OCI-LY1 (cell line): ENCODE measurements around the gene CPNE1.

ENCODE experiments used
- H2AFZ ChIP-seq: fragments of 200-600 bp; sonication (generic), shearing (Covaris generic); 2 replicates; pipeline ENCODE4 v1.6.0; 2014; ENCODE audit warnings: antibody characterized with exemption, mild to moderate bottlenecking, low read length
- H3F3A ChIP-seq: fragments of 200-600 bp; sonication (generic), shearing (Covaris generic); 2 replicates; pipeline ENCODE4 v1.6.0; 2014; ENCODE audit warnings: mild to moderate bottlenecking, antibody characterized with exemption, low read length, moderate library complexity; ENCODE audit not compliant: insufficient read depth
- H3K27ac ChIP-seq: fragments of 200-600 bp; sonication (generic); 2 replicates; pipeline ENCODE4 v1.5.1; 2014; ENCODE audit warnings: low read length, mixed run types, mild to moderate bottlenecking, low read depth; ENCODE audit not compliant: poor library complexity, severe bottlenecking
- H3K27me3 ChIP-seq: fragments of 200-600 bp; sonication (generic); 2 replicates; pipeline ENCODE4 v1.6.0; 2014; ENCODE audit warnings: antibody characterized with exemption, mild to moderate bottlenecking, low read length, moderate library complexity; ENCODE audit not compliant: insufficient read depth
- H3K36me3 ChIP-seq: fragments of 200-600 bp; sonication (generic); 2 replicates; pipeline ENCODE4 v1.6.1; 2014; ENCODE audit warnings: mild to moderate bottlenecking, antibody characterized with exemption, low read length, moderate library complexity, mixed read lengths; ENCODE audit not compliant: insufficient read depth
- H3K4me1 ChIP-seq: fragments of 200-600 bp; sonication (generic); 2 replicates; pipeline ENCODE4 v1.5.1; 2014; ENCODE audit warnings: mild to moderate bottlenecking, low read length, moderate library complexity; ENCODE audit not compliant: insufficient read depth, severe bottlenecking
- H3K4me2 ChIP-seq: fragments of 200-600 bp; sonication (generic), shearing (Covaris generic); 2 replicates; pipeline ENCODE4 v1.6.1; 2014; ENCODE audit warnings: low read length
- H3K4me3 ChIP-seq: fragments of 200-600 bp; sonication (generic); 2 replicates; pipeline ENCODE4 v1.5.1; 2014; ENCODE audit warnings: low read length, low read depth, mild to moderate bottlenecking, mixed read lengths; ENCODE audit not compliant: poor library complexity, severe bottlenecking
- H3K79me2 ChIP-seq: fragments of 200-600 bp; shearing (Covaris generic); 2 replicates; pipeline ENCODE4 v1.6.1; 2016; ENCODE audit warnings: mixed run types, low read length, mixed read lengths; ENCODE audit not compliant: insufficient read depth
- H3K9ac ChIP-seq: fragments of 200-600 bp; sonication (generic), shearing (Covaris generic); 2 replicates; pipeline ENCODE4 v1.6.1; 2014; ENCODE audit warnings: mild to moderate bottlenecking, low read length, mixed read lengths
- H3K9me2 ChIP-seq: fragments of 200-600 bp; sonication (generic), shearing (Covaris generic); 2 replicates; pipeline ENCODE4 v1.6.1; 2014; ENCODE audit warnings: low read depth, mild to moderate bottlenecking, low read length, mixed read lengths
- H3K9me3 ChIP-seq: fragments of 200-600 bp; shearing (Covaris generic); 2 replicates; pipeline ENCODE4 v1.6.1; 2014; ENCODE audit warnings: low read length, mixed read lengths
- H4K20me1 ChIP-seq: fragments of 200-600 bp; sonication (generic), shearing (Covaris generic); 2 replicates; pipeline ENCODE4 v1.6.0; 2016; ENCODE audit warnings: mild to moderate bottlenecking, low read length; ENCODE audit not compliant: insufficient read depth
- CTCF ChIP-seq: fragments of 200-600 bp; sonication (generic), shearing (Covaris generic); IDR thresholded peaks from 2 replicates; pipeline ENCODE4 v1.5.1; 2017; ENCODE audit warnings: mild to moderate bottlenecking, antibody characterized with exemption, low read length, moderate library complexity, mixed read lengths
- EZH2 ChIP-seq: fragments of 200-600 bp; sonication (generic), shearing (Covaris generic); IDR thresholded peaks from 2 replicates; pipeline ENCODE4 v1.8.0; 2017; ENCODE audit warnings: borderline replicate concordance, mixed run types, mild to moderate bottlenecking, antibody characterized with exemption, low read length, moderate library complexity, mixed read lengths

The CPNE1 gene

GRCh38 chr20:35621560-35621946, 43.1 kb downstream of the CPNE1 start:
- Histone ChIP-seq H3K79me2 (no peaks in the 10 kb centered on the region), H3K4me2 (no peak overlapping the region), H3K27me3 (no peaks in the 10 kb centered on the region), H3K9me2 (no peaks in the 10 kb centered on the region), H3K9ac (no peak overlapping the region), H3F3A (no peaks in the 10 kb centered on the region), H3K36me3 (peaks cover 22% of the 10 kb centered on the region), H4K20me1 (no peaks in the 10 kb centered on the region), H2AFZ (no peak overlapping the region), H3K4me1 (peaks cover 30% of the 10 kb centered on the region), H3K9me3 (no peaks in the 10 kb centered on the region), H3K4me3 (no peak overlapping the region), H3K27ac (peak overlapping the region; percentile 46)
- no peak for TF ChIP-seq EZH2
- no peak for TF ChIP-seq CTCF

GRCh38 chr20:35620818-35621559, 43.7 kb downstream of the CPNE1 start:
- Histone ChIP-seq H3K9ac (no peak overlapping the region), H2AFZ (no peak overlapping the region), H3K9me3 (no peaks in the 10 kb centered on the region), H3K4me1 (peaks cover 31% of the 10 kb centered on the region), H3K79me2 (no peaks in the 10 kb centered on the region), H3K27ac (peak overlapping the region; percentile 46), H3K4me2 (no peak overlapping the region), H3K9me2 (no peaks in the 10 kb centered on the region), H3F3A (no peaks in the 10 kb centered on the region), H3K36me3 (peaks cover 16% of the 10 kb centered on the region), H4K20me1 (no peaks in the 10 kb centered on the region), H3K4me3 (no peak overlapping the region), H3K27me3 (no peaks in the 10 kb centered on the region)
- TF ChIP-seq CTCF (no peak), EZH2 (no peak)

GRCh38 chr20:35619196-35620095, 45.3 kb downstream of the CPNE1 start:
- H3K9me3 ChIP-seq, result no peaks in the 10 kb centered on the region
- H3F3A ChIP-seq, result no peaks in the 10 kb centered on the region
- peak overlapping the region; percentile 61; the same call in 1 of the 2 replicates for H3K9ac ChIP-seq
- peak overlapping the region; percentile 99 for H3K4me2 ChIP-seq
- no peaks in the 10 kb centered on the region for H4K20me1 ChIP-seq
- TF ChIP-seq CTCF (peak; percentile 87), EZH2 (no peak)
- peak overlapping the region; percentile 82 for H3K4me3 ChIP-seq
- no peak overlapping the region for H2AFZ ChIP-seq
- no peaks in the 10 kb centered on the region for H3K79me2 ChIP-seq
- H3K9me2 ChIP-seq, result no peaks in the 10 kb centered on the region
- peak overlapping the region; percentile 58 for H3K27ac ChIP-seq
- H3K27me3 ChIP-seq, result no peaks in the 10 kb centered on the region
- peaks cover under 1% of the 10 kb centered on the region; the same call in 1 of the 2 replicates for H3K36me3 ChIP-seq
- H3K4me1 ChIP-seq, result peaks cover 39% of the 10 kb centered on the region
